ENCODE data around the gene DOK4. TPM values are rescaled to one million over a fixed set of nuclear protein-coding genes. Genes with fewer than 3 reads are reported as not detected.

DOK4 gene
- total RNA-seq, 1 donor from 2014 or later, result 19.4 TPM

- Histone ChIP-seq H3K27me3 (no peaks in the 10 kb centered on the region), H3K27ac (no peak overlapping the region), H3K36me3 (peaks cover 0 to 45% of the 10 kb centered on the region in 2 donors), H3K4me3 (no peak overlapping the region), H3K4me1 (no peaks in the 10 kb centered on the region), H3K9me3 (no peaks in the 10 kb centered on the region)
- DNase-seq (ENCODE audit: extremely low spot score in 2 of 2), result no peak
- TF ChIP-seq POLR2AphosphoS5 (IDR thresholded peaks at IDR 0.05; ENCODE audit: insufficient read depth in 1 of 2, low read depth in 1 of 2) (no peak), POLR2A (IDR thresholded peaks at IDR 0.05) (no peak), CTCF (IDR thresholded peaks at IDR 0.05) (no peak)
- intact Hi-C loops (cut with DNase I), result loop anchor here (10.0 kb wide), 1 partner anchor 87 kb away; no protein-coding TSS in a partner anchor
These were observed 58.5 kb downstream of the DOK4 start for GRCh38 chr16:57427824-57428223.

GRCh38 chr16:57427307-57427706 is 59.0 kb downstream of the DOK4 start:
- H3K4me1 ChIP-seq, result peaks cover 4% of the 10 kb centered on the region
- no peak for DNase-seq (ENCODE audit: extremely low spot score in 2 of 2)
- peaks cover 0 to 40% of the 10 kb centered on the region in 2 donors for H3K36me3 ChIP-seq
- H3K27ac ChIP-seq, result no peak overlapping the region
- H3K4me3 ChIP-seq, result no peak overlapping the region
- intact Hi-C loops (cut with DNase I), result loop anchor here (10.0 kb wide), 1 partner anchor 87 kb away; no protein-coding TSS in a partner anchor
- H3K9me3 ChIP-seq, result no peaks in the 10 kb centered on the region
- no peak for TF ChIP-seq POLR2AphosphoS5 (IDR thresholded peaks at IDR 0.05; ENCODE audit: insufficient read depth in 1 of 2, low read depth in 1 of 2)
- no peak for TF ChIP-seq CTCF (IDR thresholded peaks at IDR 0.05)
- TF ChIP-seq POLR2A (IDR thresholded peaks at IDR 0.05), result no peak
- no peaks in the 10 kb centered on the region for H3K27me3 ChIP-seq

- H3K9me3 ChIP-seq, result no peaks in the 10 kb centered on the region
- intact Hi-C loops (cut with DNase I), result loop anchor here (10.0 kb wide), 1 partner anchor 88 kb away; no protein-coding TSS in a partner anchor
- peaks cover 11% of the 10 kb centered on the region for H3K4me1 ChIP-seq
- H3K27me3 ChIP-seq, result no peaks in the 10 kb centered on the region
- DNase-seq (ENCODE audit: extremely low spot score in 2 of 2), result no peak
- no peak overlapping the region for H3K27ac ChIP-seq
- no peak overlapping the region for H3K4me3 ChIP-seq
- H3K36me3 ChIP-seq, result peaks cover 0 to 31% of the 10 kb centered on the region in 2 donors
- no peak for TF ChIP-seq POLR2AphosphoS5 (IDR thresholded peaks at IDR 0.05; ENCODE audit: insufficient read depth in 1 of 2, low read depth in 1 of 2)
- no peak for TF ChIP-seq POLR2A (IDR thresholded peaks at IDR 0.05)
- no peak for TF ChIP-seq CTCF (IDR thresholded peaks at IDR 0.05)
These were observed 59.9 kb downstream of the DOK4 start for GRCh38 chr16:57426356-57426755.

- TF ChIP-seq POLR2A (IDR thresholded peaks at IDR 0.05), result no peak
- no peak for TF ChIP-seq CTCF (IDR thresholded peaks at IDR 0.05)
- TF ChIP-seq POLR2AphosphoS5 (IDR thresholded peaks at IDR 0.05; ENCODE audit: insufficient read depth in 1 of 2, low read depth in 1 of 2), result no peak
- Histone ChIP-seq H3K4me3 (no peak overlapping the region), H3K27me3 (no peaks in the 10 kb centered on the region), H3K36me3 (peaks cover 0 to 13% of the 10 kb centered on the region in 2 donors), H3K4me1 (peaks cover 11% of the 10 kb centered on the region), H3K27ac (no peak overlapping the region), H3K9me3 (no peaks in the 10 kb centered on the region)
- intact Hi-C loops (cut with DNase I), result loop anchor here (10.0 kb wide), 1 partner anchor 90 kb away; no protein-coding TSS in a partner anchor
- no peak for DNase-seq (ENCODE audit: extremely low spot score in 2 of 2)
These were observed 61.7 kb downstream of the DOK4 start for GRCh38 chr16:57424583-57424982.

GRCh38 chr16:57423152-57423551 is 63.1 kb downstream of the DOK4 start:
- no peaks in the 10 kb centered on the region for H3K9me3 ChIP-seq
- no peaks in the 10 kb centered on the region for H3K27me3 ChIP-seq
- H3K4me1 ChIP-seq, result peaks cover 22% of the 10 kb centered on the region
- intact Hi-C loops (cut with DNase I), result loop anchor here (10.0 kb wide), 1 partner anchor 92 kb away; no protein-coding TSS in a partner anchor
- no peak for TF ChIP-seq POLR2A (IDR thresholded peaks at IDR 0.05)
- no peak for TF ChIP-seq POLR2AphosphoS5 (IDR thresholded peaks at IDR 0.05; ENCODE audit: insufficient read depth in 1 of 2, low read depth in 1 of 2)
- no peak for TF ChIP-seq CTCF (IDR thresholded peaks at IDR 0.05)
- no peak overlapping the region for H3K27ac ChIP-seq
- no peak for DNase-seq (ENCODE audit: extremely low spot score in 2 of 2)
- no peak overlapping the region for H3K4me3 ChIP-seq
- peaks cover 0 to 2% of the 10 kb centered on the region in 2 donors for H3K36me3 ChIP-seq

Data from vagina (tissue), 2 donors.